PC-9 (cell line): ENCODE data around the gene CELF2.

Experiments used
- CTCF ChIP-seq: fragments of 200-600 bp; sonication (generic); conservative IDR thresholded peaks from 2 replicates; pipeline ENCODE4 v1.6.1; 2017; ENCODE audit warnings: mixed run types, antibody characterized with exemption, mild to moderate bottlenecking, moderate library complexity
- EZH2 ChIP-seq: fragments of 200-600 bp; sonication (generic); IDR thresholded peaks from 2 replicates; pipeline ENCODE4 v1.8.0; 2017; ENCODE audit warnings: antibody characterized with exemption, low read depth

DNA sequence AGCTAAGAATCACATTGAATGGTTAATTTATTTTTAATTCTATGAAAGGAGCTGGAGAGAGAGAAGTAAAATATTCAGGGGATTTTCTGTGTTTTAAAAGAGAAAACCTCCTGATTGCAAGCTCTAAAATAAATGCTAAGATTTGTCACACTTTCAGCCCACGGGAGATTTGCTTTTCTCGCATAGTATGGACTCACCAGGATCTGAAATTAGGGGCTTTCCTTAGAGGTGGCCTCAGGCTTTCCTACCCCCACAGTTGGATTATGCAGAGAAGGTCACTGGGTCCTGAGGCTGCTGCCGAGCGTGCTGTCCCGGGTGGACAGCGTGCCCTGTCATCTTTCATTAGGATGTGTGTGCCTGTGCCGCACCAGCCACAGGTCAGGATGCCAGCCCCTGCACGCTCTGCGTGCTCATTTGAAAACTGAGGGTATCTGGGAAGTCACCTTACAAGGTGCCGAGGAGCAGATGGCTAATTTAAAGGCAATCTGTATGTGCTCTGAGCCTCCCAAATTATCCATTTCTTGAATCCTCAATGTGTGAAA lies 258.8 kb downstream of the CELF2 start:
- TF ChIP-seq CTCF (no peak), EZH2 (no peak)
